NCI-H524 treated with DMSO at 0.1 percent for 48 hours (cell line): ENCODE measurements around the gene ZFR.
"Not testable (repeated sequence)": the region's sequence is repeated elsewhere in the genome, so short reads cannot be mapped to it uniquely, and the experiment has no call there.

Experiments
- DNase-seq: peaks from one replicate; lab custom pipeline; 2025; lab: John Stamatoyannopoulos, UW

The ZFR gene

DNA sequence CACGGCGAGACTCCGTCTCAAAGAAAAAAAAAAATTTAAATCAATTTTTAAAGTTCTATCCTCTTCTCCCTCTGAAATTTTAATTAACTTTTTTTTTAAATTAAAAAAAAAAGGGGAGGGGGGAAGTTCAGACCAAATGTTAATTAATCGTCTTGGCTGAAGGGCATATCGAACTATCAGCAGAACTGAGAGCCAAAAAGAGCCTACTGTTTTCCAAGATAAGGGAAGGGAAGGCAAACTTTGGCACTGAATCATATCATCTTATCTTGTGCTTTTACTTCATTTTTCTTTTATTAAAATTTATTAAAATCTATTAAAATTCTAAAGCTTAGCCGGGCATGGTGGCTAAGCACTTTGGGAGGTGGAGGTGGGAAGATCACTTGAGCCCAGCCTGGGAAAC is 85.9 kb downstream of the ZFR start:
- DNase-seq, result no peak

DNA sequence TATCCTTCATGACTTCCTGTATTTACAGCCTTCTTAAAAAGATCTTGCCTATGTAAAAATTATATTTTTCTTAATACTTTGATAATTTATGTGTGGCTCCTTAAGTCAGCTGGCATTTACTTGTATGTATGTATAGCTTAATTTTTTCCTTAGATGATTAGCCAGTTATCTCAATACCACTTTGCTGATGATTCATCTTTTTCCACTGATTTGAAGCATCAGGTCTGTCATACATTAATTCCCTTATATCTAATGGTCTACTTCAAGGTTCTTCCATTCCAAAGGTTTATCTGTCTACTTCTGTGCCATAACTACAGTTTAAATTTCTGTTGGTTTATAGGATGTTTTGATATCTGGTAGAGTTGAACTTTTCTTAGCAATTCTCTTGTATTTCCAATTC is 86.9 kb downstream of the ZFR start:
- DNase-seq, result no peak

GRCh38 chr5:32355686-32356085 is 88.9 kb downstream of the ZFR start:
- DNase-seq, result no peak

- no peak for DNase-seq
Measured at GRCh38 chr5:32353420-32353819, 91.1 kb downstream of the ZFR start.

- no peak for DNase-seq
Measured at GRCh38 chr5:32352685-32353084, 91.9 kb downstream of the ZFR start.

DNA sequence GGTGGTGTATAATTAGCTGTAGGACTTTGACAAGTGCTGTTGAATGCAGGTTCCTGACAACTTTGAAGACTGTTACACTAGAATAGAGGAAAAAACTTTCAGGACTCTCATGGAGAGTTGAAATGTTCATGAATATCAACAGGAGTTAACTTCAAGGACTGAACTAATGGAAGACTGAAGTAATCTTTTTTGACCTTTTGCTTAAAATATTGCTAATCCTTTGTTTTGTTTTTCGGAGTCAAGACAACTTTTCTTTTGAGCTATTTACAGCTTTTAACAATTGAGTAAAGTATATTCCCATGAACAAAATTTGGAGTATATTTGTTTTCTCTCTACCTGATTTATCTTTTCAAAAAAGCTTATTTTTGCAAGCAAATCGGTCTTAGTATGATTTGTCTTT is 97.7 kb downstream of the ZFR start:
- DNase-seq, result no peak

- DNase-seq, result no peak
Measured at GRCh38 chr5:32343058-32343672, 101.4 kb downstream of the ZFR start.

DNA sequence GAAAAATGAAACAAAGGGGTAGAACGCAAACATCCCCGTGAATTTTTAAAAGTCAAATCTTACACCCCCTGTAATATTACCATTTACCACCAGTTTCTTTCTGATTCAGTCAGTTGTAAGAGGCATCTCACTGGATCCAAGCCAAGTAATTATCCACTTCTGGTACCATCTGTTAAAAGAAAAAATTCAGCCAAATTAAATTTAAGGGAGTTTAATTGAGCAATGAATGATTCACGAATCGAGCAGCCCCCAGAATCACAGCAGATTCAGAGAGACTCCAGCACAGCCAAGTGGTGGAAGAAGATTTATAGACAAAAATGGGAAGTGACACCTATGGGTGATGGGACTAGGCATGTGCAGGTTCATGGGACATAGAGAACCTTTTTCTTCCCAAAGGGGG is 101.9 kb downstream of the ZFR start:
- DNase-seq, result peak; percentile 88

DNA sequence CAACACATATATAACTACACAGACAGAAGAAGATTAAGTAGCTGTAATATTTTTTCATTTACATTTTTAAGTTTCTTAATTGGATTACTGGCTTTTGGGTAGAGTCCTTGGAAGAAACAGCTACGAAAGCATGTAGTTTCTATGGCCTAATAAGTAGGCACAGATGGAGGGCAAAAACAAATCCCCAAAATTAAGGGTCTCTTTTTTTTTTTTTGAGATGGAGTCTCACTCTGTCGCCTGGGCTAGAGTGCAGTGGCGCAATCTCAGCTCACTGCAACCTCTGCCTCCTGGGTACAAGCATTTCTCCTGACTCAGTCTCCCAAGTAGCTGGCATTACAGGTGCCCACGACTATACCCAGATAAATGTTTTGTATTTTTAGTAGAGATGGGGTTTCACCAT is 104.7 kb downstream of the ZFR start:
- no peak for DNase-seq

DNA sequence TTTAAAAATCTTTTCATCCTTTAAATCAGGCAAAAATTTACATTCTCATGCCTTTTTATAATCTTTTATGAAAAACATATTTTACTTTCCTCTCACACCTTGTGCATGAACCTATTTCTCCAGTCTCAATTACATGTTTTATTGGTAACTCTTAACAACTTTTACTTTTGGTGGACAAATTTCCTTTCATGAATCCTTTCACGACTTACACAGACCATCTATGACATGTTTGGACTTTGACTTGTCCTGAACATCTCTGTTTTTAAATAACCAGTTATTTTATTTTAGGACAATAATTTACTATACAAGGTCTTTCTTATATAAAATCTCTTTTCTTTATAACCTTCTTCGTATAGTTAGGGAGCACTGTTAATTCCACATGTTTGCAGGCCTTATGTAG is 105.3 kb downstream of the ZFR start:
- no peak for DNase-seq

GRCh38 chr5:32332966-32333365 is 111.6 kb downstream of the ZFR start:
- DNase-seq, result no peak

DNA sequence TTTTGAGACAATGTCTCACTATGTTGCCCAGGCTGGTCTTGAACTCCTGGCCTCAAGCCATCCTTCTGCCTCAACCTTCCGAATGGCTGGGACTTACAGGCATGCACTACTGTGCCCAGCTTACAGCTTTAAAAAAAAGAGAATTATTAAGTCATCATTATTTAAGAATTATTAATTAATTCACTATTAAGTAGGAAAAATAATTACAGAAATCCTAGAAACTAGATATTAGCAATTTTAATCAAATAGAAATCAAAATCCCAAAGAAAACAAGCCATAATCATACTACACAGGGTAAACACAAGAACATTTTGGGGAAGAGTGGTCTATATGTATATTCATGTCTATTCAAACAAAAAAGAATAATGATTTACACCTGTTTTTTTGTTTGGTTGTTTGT is 112.2 kb downstream of the ZFR start:
- DNase-seq, result no peak

DNA sequence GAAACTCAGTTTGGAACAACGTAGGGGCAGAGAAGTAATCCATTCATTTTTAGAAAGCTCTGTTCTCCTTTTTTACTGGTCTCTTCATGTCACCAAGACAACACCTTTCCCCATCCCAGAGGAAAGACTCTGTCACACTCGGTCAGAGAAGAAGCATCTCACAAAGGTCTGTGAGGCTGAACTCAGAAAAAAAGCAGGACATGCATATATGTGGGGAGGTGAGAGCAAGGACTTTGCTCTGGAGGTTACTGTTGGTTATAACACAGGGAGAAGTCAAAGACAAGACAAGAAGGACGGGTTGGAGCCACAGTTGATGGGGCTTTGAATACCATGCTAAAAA is 112.6 kb downstream of the ZFR start:
- DNase-seq, result no peak

DNA sequence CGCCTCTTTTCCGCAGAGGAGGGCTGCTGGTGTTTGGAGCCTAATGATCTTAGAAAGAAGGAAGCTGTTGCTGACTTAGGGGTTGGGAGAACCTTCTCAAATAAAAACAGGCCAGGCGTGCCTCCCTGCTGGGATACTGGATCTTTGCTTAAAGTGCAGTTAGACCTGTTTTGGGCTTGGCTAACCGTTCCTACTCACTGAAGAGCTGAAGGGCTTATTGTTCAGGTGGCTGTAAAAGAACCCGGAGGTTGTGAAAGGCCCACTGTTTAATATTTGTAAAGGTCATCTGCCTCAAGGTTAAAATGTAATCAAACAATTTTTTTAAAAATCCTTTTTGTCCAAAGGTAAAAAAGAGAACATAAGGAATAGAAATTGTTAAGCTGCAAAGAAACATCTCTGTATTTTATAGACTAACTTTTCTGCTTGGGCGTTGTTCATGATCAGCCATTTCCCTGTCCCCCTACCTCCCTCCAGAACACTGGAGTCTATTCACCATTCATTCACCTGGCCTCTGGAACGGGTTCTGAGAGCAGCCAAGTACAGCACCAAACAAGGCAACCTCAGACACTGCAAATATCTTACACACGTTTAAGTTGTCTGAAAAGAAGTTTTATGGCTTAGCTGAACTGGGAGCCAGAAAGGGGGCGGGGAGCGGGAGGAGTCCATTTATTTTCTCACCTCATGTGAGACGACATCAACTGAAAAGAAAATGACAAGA is 113.2 kb downstream of the ZFR start:
- no peak for DNase-seq

DNA sequence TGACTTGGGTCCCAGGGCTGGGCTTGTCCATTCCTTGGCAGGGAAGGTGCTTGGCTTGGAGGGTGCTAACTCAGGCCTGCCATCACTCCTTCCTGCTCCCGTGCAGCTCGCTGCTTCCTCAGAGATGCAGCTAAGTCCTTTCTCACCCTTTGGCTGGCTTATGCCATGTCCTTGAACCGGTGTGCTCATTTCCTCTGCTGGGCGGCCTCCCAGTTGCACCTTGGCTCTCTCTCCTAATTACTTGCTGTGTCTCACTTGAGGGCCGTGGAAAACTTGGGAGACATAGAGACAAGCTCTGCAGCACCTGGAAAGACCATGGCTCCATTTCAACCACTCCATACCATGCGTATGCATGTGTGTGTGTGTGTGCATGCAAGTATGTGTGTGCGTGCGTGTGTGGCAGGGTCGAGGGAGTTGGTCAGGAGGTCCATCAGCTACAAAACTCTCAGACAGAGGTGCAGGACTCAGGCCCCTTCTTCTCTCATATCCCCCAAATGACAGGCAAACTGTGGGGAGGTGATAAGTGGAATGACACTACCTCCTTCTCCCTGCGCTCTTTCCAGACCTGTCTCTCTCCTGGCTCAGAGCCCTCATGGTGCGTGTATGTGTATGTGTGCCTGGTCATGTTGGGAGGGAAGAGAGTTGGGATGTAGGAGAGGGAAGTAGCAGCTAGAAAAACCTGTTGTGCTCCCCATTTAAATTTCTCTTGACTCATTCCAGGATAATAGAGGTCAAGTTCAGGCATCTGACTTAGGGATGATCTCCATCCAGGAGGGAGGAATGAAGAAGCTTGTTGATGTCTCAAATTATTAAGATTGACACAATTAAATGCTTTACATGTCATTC is 114.2 kb downstream of the ZFR start:
- DNase-seq, result no peak

- peak; percentile 53 for DNase-seq
Measured at GRCh38 chr5:32329395-32329834, 115.1 kb downstream of the ZFR start.

GRCh38 chr5:32326216-32326772 is 118.2 kb downstream of the ZFR start:
- DNase-seq, result no peak

DNA sequence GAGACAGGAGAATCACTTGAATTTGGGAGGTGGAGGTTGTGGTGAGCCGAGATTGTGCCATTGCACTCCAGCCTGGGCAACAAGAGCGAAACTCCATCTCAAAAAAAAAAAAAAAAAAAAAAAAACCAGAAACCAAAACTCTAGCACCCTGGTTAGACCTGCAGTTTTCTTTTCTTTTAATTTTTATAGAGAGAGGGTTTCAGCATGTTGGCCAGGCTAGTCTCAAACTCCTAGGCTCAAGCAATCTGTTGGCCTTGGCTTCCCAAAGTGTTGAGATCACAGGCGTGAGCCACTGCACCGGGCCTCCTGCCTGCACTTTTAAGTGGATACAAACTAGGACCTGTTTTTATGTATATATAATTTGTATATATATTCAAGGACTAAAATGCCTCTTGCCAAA is 118.9 kb downstream of the ZFR start:
- DNase-seq, result no peak

- peak; percentile 82 for DNase-seq
Measured at GRCh38 chr5:32325062-32325461, 119.5 kb downstream of the ZFR start.

GRCh38 chr5:32323741-32324140 is 120.8 kb downstream of the ZFR start:
- DNase-seq, result no peak

- no peak for DNase-seq
Measured at GRCh38 chr5:32322882-32323281, 121.7 kb downstream of the ZFR start.

- not testable (repeated sequence) for DNase-seq
Measured at GRCh38 chr5:32321787-32322186, 122.8 kb downstream of the ZFR start.

GRCh38 chr5:32320576-32320975 is 124.0 kb downstream of the ZFR start:
- DNase-seq, result no peak
